AG04450 (cell line): ENCODE results near the gene NFIA. TPM values are rescaled to one million over a fixed set of nuclear protein-coding genes. Genes with fewer than 3 reads are reported as not detected.

Experiments
- CTCF ChIA-PET: fragments of 300-600, 350-600 bp; formaldehyde crosslinking; extraction: SDS; loops from one replicate; lab custom pipeline; 2022; ENCODE audit warnings: antibody characterized with exemption, inconsistent platforms; lab: Charles Lee
- POLR2A ChIA-PET: fragments of 350-600 bp; formaldehyde crosslinking; extraction: SDS; loops from one replicate; lab custom pipeline; 2021; ENCODE audit warnings: antibody characterized with exemption, inconsistent platforms; lab: Yijun Ruan, JAX
- DNase-seq: peaks from one replicate; pipeline ENCODE4 v3.0.0-alpha.2; 2011; ENCODE audit warnings: low read depth, low spot score
- H3K27ac ChIP-seq: one replicate; pipeline ENCODE4 v1.5.1; 2012; ENCODE audit warnings: low read depth, low read length, control low read depth
- H3K27me3 ChIP-seq: one replicate; pipeline ENCODE4 v1.6.0; 2012; ENCODE audit warnings: low read length; ENCODE audit not compliant: control insufficient read depth, insufficient read depth
- H3K4me3 ChIP-seq: 2 replicates; pipeline ENCODE4 v1.5.1; 2011; ENCODE audit warnings: mild to moderate bottlenecking, low read depth, low read length, control low read depth
- H3K9me3 ChIP-seq: 2 replicates; pipeline ENCODE4 v1.5.1; 2012; ENCODE audit warnings: low read length; ENCODE audit not compliant: control insufficient read depth, insufficient read depth
- CTCF ChIP-seq: IDR thresholded peaks from 2 replicates; pipeline ENCODE4 v1.5.1; 2011; ENCODE audit warnings: low read depth, low read length, control low read depth, inconsistent platforms
- polyA plus RNA-seq: library from polyadenylated mRNA; depleted of rRNA; stranded (reverse); fragments of >200 nt; gene quantifications from 2 replicates; pipeline ENCODE4 v1.2.3, GENCODE V29; 2011

Gene NFIA
- polyA plus RNA-seq, 1 experiment = 3.9 TPM

GRCh38 chr1:61222240-61222639, 139.9 kb downstream of the NFIA start:
- Histone ChIP-seq H3K27ac (no peak overlapping the region), H3K9me3 (no peaks in the 10 kb centered on the region), H3K27me3 (no peaks in the 10 kb centered on the region), H3K4me3 (no peak overlapping the region)
- TF ChIP-seq CTCF = no peak
- DNase-seq = no peak
- ChIA-PET CTCF (no interaction called here), POLR2A (no interaction called here)

DNA sequence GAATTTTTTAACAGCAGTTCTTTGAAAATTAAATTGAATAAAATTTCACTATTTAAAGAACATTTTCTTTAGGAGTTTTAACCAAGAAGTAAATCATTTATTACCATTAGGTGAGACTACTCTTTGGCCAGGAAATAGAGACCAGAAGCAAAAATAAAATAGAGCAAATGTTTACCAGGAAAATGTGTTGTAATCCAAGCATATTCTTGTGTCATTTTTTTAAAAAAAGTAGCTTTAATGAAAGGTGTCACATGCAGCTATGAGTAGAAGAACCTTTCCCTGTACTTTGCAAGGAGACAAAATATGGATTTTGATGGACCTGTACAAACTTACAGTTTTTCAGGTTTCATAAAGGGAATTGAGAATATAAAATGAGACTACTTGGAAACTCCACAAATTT, 140.8 kb downstream of the NFIA start:
- Histone ChIP-seq H3K27me3 (no peaks in the 10 kb centered on the region), H3K4me3 (no peak overlapping the region), H3K9me3 (no peaks in the 10 kb centered on the region), H3K27ac (no peak overlapping the region)
- no peak for TF ChIP-seq CTCF
- ChIA-PET POLR2A (no interaction called here), CTCF (interaction anchor here (1.5 kb wide), 1 partner anchor 173 kb away, joined by 5 read pairs; no protein-coding TSS in a partner anchor)
- no peak for DNase-seq

- Histone ChIP-seq H3K4me3 (no peak overlapping the region), H3K27me3 (no peaks in the 10 kb centered on the region), H3K9me3 (no peaks in the 10 kb centered on the region), H3K27ac (no peak overlapping the region)
- no peak for TF ChIP-seq CTCF
- no peak for DNase-seq
- POLR2A ChIA-PET = no interaction called here
- CTCF ChIA-PET = interaction anchor here (0.7 to 1.5 kb wide), 3 partner anchors 17 to 376 kb away, joined by 3 to 7 read pairs (median 5); no protein-coding TSS in a partner anchor
Observed at GRCh38 chr1:61224609-61225008, 142.2 kb downstream of the NFIA start.

GRCh38 chr1:61225478-61225877, 143.1 kb downstream of the NFIA start:
- no peak for TF ChIP-seq CTCF
- CTCF ChIA-PET = interaction anchor here (0.7 kb wide), 2 partner anchors 16 to 238 kb away, joined by 7 to 11 read pairs; no protein-coding TSS in a partner anchor
- POLR2A ChIA-PET = no interaction called here

GRCh38 chr1:61226791-61227567, 144.6 kb downstream of the NFIA start:
- H3K27me3 ChIP-seq = no peaks in the 10 kb centered on the region
- ChIA-PET CTCF (no interaction called here), POLR2A (no interaction called here)
- no peaks in the 10 kb centered on the region for H3K9me3 ChIP-seq
- no peak for TF ChIP-seq CTCF
- no peak for DNase-seq
- H3K27ac ChIP-seq = no peak overlapping the region
- H3K4me3 ChIP-seq = no peak overlapping the region

More at GRCh38 chr1:61225478-61225877, 143.1 kb downstream of the NFIA start:
- no peak overlapping the region for H3K4me3 ChIP-seq
- no peaks in the 10 kb centered on the region for H3K9me3 ChIP-seq
- no peak for DNase-seq
- no peak overlapping the region for H3K27ac ChIP-seq
- H3K27me3 ChIP-seq = no peaks in the 10 kb centered on the region
